GM23338 (cell line): ENCODE results near the gene SLC4A2. TPM values are rescaled to one million over a fixed set of nuclear protein-coding genes. Genes with fewer than 3 reads are reported as not detected.
A peak's percentile ranks its signal among the peaks of the same experiment; 100 is the strongest.

Source experiments
- ATAC-seq: fragments of 200-7000 bp; cut with Tn5 transposase; 3 replicates; pipeline ENCODE4 v1.9.1; 2020
- DNase-seq: peaks from one replicate; pipeline ENCODE4 v3.0.0-alpha.2; 2015; ENCODE audit warnings: low spot score
- H2AFZ ChIP-seq: fragments of 200-600 bp; sonication (generic); 2 replicates; pipeline ENCODE4 v1.8.0; 2016; ENCODE audit warnings: antibody characterized with exemption, mild to moderate bottlenecking, moderate library complexity
- H3F3A ChIP-seq: fragments of 200-600 bp; sonication (generic); replicated peaks from 2 replicates; pipeline ENCODE4 v1.8.0; 2017; ENCODE audit warnings: antibody characterized with exemption, mixed run types, low read depth
- H3K27ac ChIP-seq: fragments of 200-600 bp; sonication (generic); 2 replicates; pipeline ENCODE4 v1.6.1; 2016; ENCODE audit warnings: low read depth
- H3K27me3 ChIP-seq: fragments of 200-600 bp; sonication (generic); 2 replicates; pipeline ENCODE4 v1.8.0; 2016; ENCODE audit warnings: mild to moderate bottlenecking, mixed run types, moderate library complexity; ENCODE audit not compliant: insufficient read depth
- H3K36me3 ChIP-seq: fragments of 200-600 bp; sonication (generic); 2 replicates; pipeline ENCODE4 v1.8.0; 2016; ENCODE audit warnings: mild to moderate bottlenecking; ENCODE audit not compliant: insufficient read depth
- H3K4me1 ChIP-seq: fragments of 200-600 bp; sonication (generic); 2 replicates; pipeline ENCODE4 v1.8.0; 2016; ENCODE audit warnings: mild to moderate bottlenecking, moderate library complexity; ENCODE audit not compliant: insufficient read depth
- H3K4me2 ChIP-seq: fragments of 200-600 bp; sonication (generic); 2 replicates; pipeline ENCODE4 v1.7.1; 2017; ENCODE audit warnings: mixed run types
- H3K4me3 ChIP-seq: fragments of 200-600 bp; sonication (generic); 2 replicates; pipeline ENCODE4 v1.6.1; 2016; ENCODE audit warnings: mixed run types
- H3K79me2 ChIP-seq: fragments of 200-600 bp; sonication (generic); replicated peaks from 2 replicates; pipeline ENCODE4 v1.8.0; 2017; ENCODE audit warnings: mild to moderate bottlenecking; ENCODE audit not compliant: insufficient read depth
- H3K9me2 ChIP-seq: fragments of 200-600 bp; sonication (generic); 2 replicates; pipeline ENCODE4 v1.8.0; 2017; ENCODE audit not compliant: insufficient read depth
- H4K20me1 ChIP-seq: fragments of 200-600 bp; sonication (generic); replicated peaks from 2 replicates; pipeline ENCODE4 v1.8.0; 2017; ENCODE audit warnings: mild to moderate bottlenecking; ENCODE audit not compliant: insufficient read depth
- H3K27ac Mint-ChIP-seq: 2 replicates; pipeline ENCODE4 v1.8.0; 2020; ENCODE audit warnings: inconsistent platforms, mild to moderate bottlenecking, moderate library complexity, mixed read lengths
- H3K27me3 Mint-ChIP-seq: 3 replicates; pipeline ENCODE4 v1.8.0; 2022; ENCODE audit warnings: low read depth, mild to moderate bottlenecking, moderate library complexity, mixed read lengths, inconsistent platforms; ENCODE audit not compliant: insufficient read depth, poor library complexity
- H3K36me3 Mint-ChIP-seq: 3 replicates; pipeline ENCODE4 v1.8.0; 2021; ENCODE audit warnings: low read depth, mild to moderate bottlenecking, inconsistent platforms, moderate library complexity, mixed read lengths
- H3K4me1 Mint-ChIP-seq: 3 replicates; pipeline ENCODE4 v1.8.0; 2020; ENCODE audit warnings: mild to moderate bottlenecking, inconsistent platforms, mixed read lengths
- H3K4me3 Mint-ChIP-seq: 3 replicates; pipeline ENCODE4 v1.8.0; 2021; ENCODE audit warnings: moderate library complexity, mild to moderate bottlenecking, inconsistent platforms, mixed read lengths
- H3K9me3 Mint-ChIP-seq: 3 replicates; pipeline ENCODE4 v1.8.0; 2020; ENCODE audit warnings: moderate library complexity, mild to moderate bottlenecking, inconsistent platforms, mixed read lengths
- CTCF ChIP-seq, 2 experiments: fragments of 200-600 bp in 1 of 2; sonication (generic) in 1 of 2; conservative IDR thresholded peaks; 2 replicates each; pipeline versions ENCODE4 v1.5.1 to v1.6.1; 2016 to 2017; ENCODE audit warnings: antibody characterized with exemption in 2 of 2, low read depth in 2 of 2, mild to moderate bottlenecking in 2 of 2, moderate library complexity in 1 of 2
- NANOG ChIP-seq: IDR thresholded peaks from 2 replicates; pipeline ENCODE4 v1.6.1; 2016; ENCODE audit warnings: antibody characterized with exemption, borderline replicate concordance
- POLR2AphosphoS5 ChIP-seq: IDR thresholded peaks from 2 replicates; pipeline ENCODE4 v1.6.1; 2016; ENCODE audit warnings: antibody characterized with exemption, low read depth
- ZNF114 ChIP-seq: fragments of 250-450 bp; sonication (Bioruptor Pico); IDR thresholded peaks from 2 replicates; pipeline ENCODE4 v1.5.0; 2020; ENCODE audit warnings: mild to moderate bottlenecking, moderate library complexity
- polyA plus RNA-seq: library from polyadenylated mRNA; unstranded; fragments of >200 nt; fragmentation: Nextera tagmentation; extraction: Ambion mirVana; gene quantifications from 2 replicates; pipeline ENCODE4 v1.2.1, GENCODE V29; 2016
- total RNA-seq: library from RNA; depleted of rRNA; stranded (reverse); fragments of >200 nt; shearing (Covaris generic); gene quantifications from 2 replicates; pipeline ENCODE4 v1.2.3, GENCODE V29; 2014

SLC4A2 gene
- total and polyA plus RNA-seq, 2 experiments from 2014 or later: 64.8 to 106 TPM

GRCh38 chr7:151120896-151121295, 61.5 kb downstream of the SLC4A2 start:
- DNase-seq (no peak), ATAC-seq (no peak)
- peaks cover 16% of the 10 kb centered on the region for H3F3A ChIP-seq
- H3K27ac ChIP-seq: no peak overlapping the region
- Mint-ChIP-seq H3K9me3 (no peaks in the 10 kb centered on the region), H3K36me3 (peaks cover 36% of the 10 kb centered on the region), H3K27me3 (peaks cover 31% of the 10 kb centered on the region), H3K27ac (no peak overlapping the region), H3K4me1 (peaks cover 30% of the 10 kb centered on the region), H3K4me3 (no peak overlapping the region)
- H3K4me3 ChIP-seq: no peak overlapping the region
- peaks cover 22% of the 10 kb centered on the region for H3K27me3 ChIP-seq
- peaks cover 14% of the 10 kb centered on the region; the same call in 1 of the 2 replicates for H3K4me1 ChIP-seq
- H2AFZ ChIP-seq: no peak overlapping the region
- H3K36me3 ChIP-seq: no peaks in the 10 kb centered on the region; the same call in 1 of the 2 replicates
- H3K9me2 ChIP-seq: no peaks in the 10 kb centered on the region
- H3K4me2 ChIP-seq: no peak overlapping the region
- no peak for TF ChIP-seq NANOG
- H3K79me2 ChIP-seq: no peaks in the 10 kb centered on the region
- H4K20me1 ChIP-seq: peaks cover 33% of the 10 kb centered on the region

- no peak overlapping the region for H3K27ac ChIP-seq
- peaks cover 11% of the 10 kb centered on the region for H3K4me1 ChIP-seq
- H3K36me3 ChIP-seq: no peaks in the 10 kb centered on the region; the same call in 1 of the 2 replicates
- no peak overlapping the region for H3K4me2 ChIP-seq
- TF ChIP-seq ZNF114 (CRISPR knock-in tag): no peak
- TF ChIP-seq CTCF (conservative IDR thresholded peaks at IDR 0.05; ENCODE audit: low read depth in 2 of 2): no peak
- no peak for TF ChIP-seq POLR2AphosphoS5
- no peak for TF ChIP-seq NANOG
- peaks cover 17% of the 10 kb centered on the region for H3F3A ChIP-seq
- no peak overlapping the region for H2AFZ ChIP-seq
- peaks cover 36% of the 10 kb centered on the region for H3K27me3 Mint-ChIP-seq
- H3K36me3 Mint-ChIP-seq: peaks cover 36% of the 10 kb centered on the region
- no peak overlapping the region for H3K4me3 ChIP-seq
- H3K27ac Mint-ChIP-seq: no peak overlapping the region
- peaks cover 29% of the 10 kb centered on the region for H3K4me1 Mint-ChIP-seq
- DNase-seq (no peak), ATAC-seq (no peak)
- H3K27me3 ChIP-seq: peaks cover 16% of the 10 kb centered on the region
- H3K4me3 Mint-ChIP-seq: no peak overlapping the region
- H3K9me3 Mint-ChIP-seq: no peaks in the 10 kb centered on the region
- peaks cover 26% of the 10 kb centered on the region for H4K20me1 ChIP-seq
- H3K9me2 ChIP-seq: no peaks in the 10 kb centered on the region
- no peaks in the 10 kb centered on the region for H3K79me2 ChIP-seq
These were observed 62.2 kb downstream of the SLC4A2 start for GRCh38 chr7:151121380-151122170.

GRCh38 chr7:151122276-151122675, 62.9 kb downstream of the SLC4A2 start:
- Mint-ChIP-seq H3K27ac (no peak overlapping the region), H3K4me3 (no peak overlapping the region), H3K27me3 (peaks cover 35% of the 10 kb centered on the region), H3K4me1 (peaks cover 31% of the 10 kb centered on the region), H3K36me3 (peaks cover 36% of the 10 kb centered on the region), H3K9me3 (no peaks in the 10 kb centered on the region)
- no peaks in the 10 kb centered on the region for H3K79me2 ChIP-seq
- no peaks in the 10 kb centered on the region for H3K9me2 ChIP-seq
- no peak overlapping the region for H2AFZ ChIP-seq
- no peak overlapping the region for H3K4me3 ChIP-seq
- H3K4me1 ChIP-seq: peaks cover 15% of the 10 kb centered on the region
- H3F3A ChIP-seq: peaks cover 21% of the 10 kb centered on the region
- peaks cover 26% of the 10 kb centered on the region for H4K20me1 ChIP-seq
- TF ChIP-seq CTCF (conservative IDR thresholded peaks at IDR 0.05; ENCODE audit: low read depth in 2 of 2) (peak in 1 of 2 experiments; percentile 55; a peak in 2 of 4 replicates), NANOG (no peak)
- H3K4me2 ChIP-seq: no peak overlapping the region
- peak; percentile 51 for DNase-seq
- no peaks in the 10 kb centered on the region; the same call in 1 of the 2 replicates for H3K36me3 ChIP-seq
- H3K27ac ChIP-seq: no peak overlapping the region
- ATAC-seq: no peak
- H3K27me3 ChIP-seq: peaks cover 19% of the 10 kb centered on the region
